Right forelimb (tissue), 1 donor: ENCODE results near the gene LSMEM2.
"Not testable (repeated sequence)": the region's sequence is repeated elsewhere in the genome, so short reads cannot be mapped to it uniquely, and the experiment has no call there.

Experiments used
- DNase-seq: peaks from one replicate; pipeline ENCODE4 v3.0.0-alpha.2; 2018

Gene LSMEM2

DNA sequence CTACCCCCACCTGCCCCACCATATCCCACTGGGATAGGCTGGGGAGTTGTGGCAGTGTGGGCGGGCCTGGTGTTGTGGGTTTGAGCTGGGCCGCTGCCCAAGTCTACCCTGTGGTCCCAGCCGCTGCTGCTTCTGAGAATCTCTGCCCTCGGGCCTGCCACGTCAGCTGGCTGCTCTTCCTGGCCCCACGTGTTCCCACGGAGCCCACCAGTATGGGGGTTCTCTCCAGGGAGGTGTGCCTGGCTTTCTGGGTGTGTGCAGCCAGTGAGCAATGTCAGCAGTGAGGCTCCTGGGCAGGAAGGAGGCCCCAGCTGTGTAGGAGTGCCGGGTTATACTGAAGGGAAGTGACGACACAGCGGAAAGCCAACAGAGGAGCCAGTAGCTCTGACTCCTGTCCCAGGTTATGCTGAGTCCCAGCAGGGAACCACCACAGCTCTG is 32.4 kb upstream of the LSMEM2 start:
- no peak for DNase-seq

DNA sequence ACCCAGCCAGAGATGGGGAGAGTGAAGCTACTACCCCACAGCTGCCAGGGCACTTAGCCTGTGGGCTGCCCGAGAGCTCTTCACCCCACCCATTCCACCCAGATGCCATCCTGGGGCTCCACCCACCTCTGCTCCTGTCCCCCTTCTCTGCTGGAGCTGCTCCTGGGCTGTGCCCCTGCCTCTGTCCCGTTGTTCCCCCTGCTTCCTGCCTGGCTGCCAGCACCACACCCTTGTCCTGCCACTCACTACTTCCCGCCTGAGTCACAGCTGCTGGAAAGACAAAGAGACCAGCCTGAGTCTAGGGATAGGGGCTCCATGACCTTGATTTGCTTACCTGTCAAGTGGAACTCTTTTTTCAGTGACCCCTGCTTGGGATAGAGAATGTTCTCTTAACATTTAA is 30.5 kb upstream of the LSMEM2 start:
- DNase-seq: no peak

DNA sequence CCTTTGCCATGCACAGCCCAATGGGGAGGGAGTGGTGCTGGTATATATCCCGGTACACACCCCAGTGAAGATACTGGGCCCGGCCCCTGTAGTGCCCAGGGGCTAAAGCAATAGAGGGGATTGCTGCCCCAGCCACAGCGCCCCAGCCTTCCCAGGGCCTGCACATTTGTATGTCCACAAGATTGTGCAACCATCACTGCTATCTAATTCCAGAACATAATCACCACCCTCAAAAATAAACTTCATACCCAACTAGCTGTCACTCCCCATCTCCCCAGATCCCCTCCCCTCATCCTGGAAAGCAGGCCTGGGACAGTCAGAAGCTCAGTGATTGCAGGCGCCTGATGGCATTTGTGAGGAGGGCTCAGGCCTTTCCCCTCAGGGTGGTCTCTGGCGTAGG is 29.4 kb upstream of the LSMEM2 start:
- no peak for DNase-seq

DNA sequence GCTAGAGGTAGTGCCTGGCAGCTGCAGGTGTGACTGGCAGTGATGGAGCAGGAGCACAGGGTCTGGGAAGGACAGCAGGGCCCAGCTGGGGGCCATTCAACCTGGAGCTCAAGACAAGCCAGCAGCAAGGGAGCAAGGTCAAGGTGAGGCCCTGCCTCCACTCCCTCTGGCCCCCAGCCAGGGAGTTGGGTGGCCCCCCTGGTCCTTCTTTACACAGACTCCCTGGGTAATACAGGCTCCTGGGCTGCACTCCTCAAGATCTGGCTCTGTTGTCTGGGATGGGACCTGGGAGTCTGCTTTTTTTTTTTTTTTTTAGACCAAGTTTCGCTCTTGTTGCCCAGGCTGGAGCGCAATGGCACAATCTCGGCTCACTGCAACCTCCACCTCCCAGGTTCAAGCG is 28.4 kb upstream of the LSMEM2 start:
- DNase-seq: no peak

DNA sequence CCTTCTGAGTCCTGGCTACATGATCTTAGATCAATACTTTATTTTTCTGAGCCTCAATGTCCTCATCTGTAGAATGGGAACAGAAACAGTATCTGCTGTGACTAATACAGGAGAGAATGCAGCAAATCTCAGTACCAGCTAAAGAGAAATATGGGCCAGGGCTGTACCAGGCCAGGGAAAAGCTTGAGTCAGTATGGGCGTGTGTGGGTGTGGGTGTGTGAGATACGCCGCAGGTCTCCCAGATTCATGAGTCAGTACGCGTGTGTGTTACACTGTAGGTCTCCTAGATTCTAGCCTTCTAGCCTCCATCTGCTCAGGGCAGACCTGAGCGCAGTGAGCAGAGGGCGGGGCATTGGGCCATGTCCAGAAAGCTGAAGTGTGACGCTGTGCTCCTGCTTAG is 27.7 kb upstream of the LSMEM2 start:
- no peak for DNase-seq

DNA sequence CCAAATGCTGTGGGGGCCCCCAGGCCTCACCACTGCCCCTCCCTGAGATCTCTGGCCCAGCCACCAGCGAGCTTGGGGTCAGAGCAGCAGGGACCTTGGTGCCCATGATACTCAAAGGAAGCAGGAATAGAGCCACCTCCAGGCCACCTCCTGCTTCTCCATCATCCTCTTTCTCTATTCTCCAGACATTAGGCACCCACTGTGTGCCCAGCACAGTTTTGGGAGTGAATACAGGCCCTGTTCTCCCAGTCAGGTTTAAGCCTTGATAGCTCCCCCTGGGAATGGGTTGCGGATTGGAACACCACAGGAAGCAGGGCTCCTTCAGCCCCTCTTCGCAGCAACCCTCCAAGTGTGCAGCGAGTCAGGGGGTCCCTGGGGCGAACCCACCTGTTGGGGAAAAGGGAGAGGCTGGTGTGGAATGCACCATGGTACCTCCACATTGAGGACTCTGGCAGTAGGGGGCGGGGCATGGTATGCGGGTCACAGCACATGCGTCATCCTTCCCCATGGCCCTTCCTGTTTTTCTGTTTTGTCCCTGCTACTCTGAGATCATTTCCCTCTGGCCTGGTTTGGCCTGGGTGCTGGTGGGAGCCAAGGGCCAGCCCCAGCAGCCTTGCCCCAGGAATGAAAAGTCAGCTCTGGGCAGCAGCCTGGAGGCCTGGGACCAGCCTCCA is 24.2 kb upstream of the LSMEM2 start:
- DNase-seq: no peak

DNA sequence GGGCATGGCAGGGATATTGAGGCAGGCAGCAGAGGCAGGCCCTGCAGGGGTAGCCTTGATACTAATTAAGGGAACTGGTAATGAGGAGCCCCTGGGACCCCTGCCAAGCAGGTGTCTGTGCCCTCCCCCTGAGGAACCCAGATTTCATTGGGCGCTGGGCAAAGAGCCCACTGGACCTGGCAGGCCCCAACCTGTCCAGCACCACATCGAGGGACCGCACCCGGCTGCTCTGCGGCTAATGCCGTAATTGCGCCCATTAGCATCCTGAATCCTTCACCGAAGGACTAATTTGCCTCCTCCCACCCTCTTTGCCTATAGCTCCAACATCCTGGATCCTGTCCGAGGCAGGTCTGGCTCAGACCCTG is 23.7 kb upstream of the LSMEM2 start:
- no peak for DNase-seq

DNA sequence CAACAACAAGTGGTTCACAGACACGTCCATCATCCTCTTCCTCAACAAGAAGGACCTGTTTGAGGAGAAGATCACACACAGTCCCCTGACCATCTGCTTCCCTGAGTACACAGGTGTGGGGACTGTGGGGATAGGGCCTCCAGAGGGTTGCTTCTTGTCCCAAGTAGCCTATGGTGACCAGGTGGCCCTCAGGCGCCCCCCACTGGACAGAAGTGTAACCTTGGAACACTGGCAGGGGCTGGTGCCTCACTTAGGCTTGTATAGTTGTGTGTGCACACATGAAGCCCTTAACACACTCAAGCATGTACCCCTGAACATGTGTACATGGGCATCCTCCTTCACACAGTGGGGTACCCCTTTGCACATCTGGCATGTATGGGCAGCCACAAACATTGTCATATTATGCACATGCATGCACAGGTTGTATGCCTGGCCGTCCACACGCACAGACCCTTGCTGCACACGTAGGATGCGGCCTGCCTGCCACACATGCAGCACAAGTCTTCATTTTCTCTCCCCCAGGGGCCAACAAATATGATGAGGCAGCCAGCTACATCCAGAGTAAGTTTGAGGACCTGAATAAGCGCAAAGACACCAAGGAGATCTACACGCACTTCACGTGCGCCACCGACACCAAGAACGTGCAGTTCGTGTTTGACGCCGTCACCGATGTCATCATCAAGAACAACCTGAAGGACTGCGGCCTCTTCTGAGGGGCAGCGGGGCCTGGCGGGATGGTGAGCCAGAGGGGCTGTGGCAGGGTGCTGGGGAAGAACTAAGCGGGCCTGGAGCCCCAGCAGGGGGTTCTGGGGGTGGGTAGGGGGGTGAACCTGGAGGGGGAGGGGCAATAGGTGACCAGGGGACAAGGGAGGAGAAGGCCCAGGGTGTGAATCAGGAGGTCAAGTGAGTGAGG is 21.7 kb upstream of the LSMEM2 start:
- DNase-seq: no peak

DNA sequence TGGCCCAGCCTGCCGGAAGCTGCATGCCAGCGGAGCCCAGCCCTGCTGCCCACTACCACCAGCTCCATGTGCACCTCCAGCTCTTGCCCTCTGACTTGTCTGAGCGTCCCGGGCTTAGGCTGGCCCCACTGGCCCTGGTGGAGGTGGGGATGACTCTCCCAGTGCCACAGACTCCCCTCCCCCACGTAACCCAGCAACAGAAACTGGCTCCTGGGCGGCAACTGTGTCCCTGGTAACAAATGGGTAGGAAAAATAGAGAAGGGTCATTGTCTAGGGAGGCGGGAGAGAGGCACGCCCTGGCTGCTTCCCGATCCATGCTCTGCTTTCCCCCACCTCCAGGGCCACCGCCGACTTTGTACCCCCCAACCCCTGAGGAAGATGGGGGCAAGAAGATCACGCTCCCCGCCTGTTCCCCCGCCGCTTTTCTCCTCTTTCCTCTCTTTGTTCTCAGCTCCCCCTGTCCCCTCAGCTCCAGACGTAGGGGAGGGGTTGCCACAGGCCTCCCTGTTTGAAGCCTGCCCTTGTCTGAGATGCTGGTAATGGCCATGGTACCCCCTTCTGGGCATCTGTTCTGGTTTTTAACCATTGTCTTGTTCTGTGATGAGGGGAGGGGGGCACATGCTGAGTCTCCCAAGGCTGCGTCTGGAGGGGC is 20.7 kb upstream of the LSMEM2 start:
- no peak for DNase-seq

DNA sequence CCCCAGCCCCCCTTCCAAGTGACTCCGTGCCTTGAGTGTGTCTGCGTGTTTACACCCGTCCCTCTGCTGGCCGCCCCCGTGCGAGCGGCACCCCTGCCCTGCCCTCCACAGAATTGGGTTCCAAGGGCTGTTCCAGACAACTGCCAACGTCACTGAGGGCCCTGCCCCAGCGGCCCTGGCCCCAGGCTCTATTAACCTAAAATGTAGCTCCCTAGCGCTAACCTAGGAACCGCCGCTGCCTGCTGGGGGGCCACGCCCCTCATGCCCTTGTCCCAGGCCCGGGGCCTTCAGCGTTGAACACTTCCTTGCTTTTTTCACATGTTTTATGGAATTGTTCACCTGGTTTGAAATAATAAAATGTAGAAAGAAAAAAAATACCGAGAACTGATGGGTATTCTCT is 19.9 kb upstream of the LSMEM2 start:
- DNase-seq: no peak

DNA sequence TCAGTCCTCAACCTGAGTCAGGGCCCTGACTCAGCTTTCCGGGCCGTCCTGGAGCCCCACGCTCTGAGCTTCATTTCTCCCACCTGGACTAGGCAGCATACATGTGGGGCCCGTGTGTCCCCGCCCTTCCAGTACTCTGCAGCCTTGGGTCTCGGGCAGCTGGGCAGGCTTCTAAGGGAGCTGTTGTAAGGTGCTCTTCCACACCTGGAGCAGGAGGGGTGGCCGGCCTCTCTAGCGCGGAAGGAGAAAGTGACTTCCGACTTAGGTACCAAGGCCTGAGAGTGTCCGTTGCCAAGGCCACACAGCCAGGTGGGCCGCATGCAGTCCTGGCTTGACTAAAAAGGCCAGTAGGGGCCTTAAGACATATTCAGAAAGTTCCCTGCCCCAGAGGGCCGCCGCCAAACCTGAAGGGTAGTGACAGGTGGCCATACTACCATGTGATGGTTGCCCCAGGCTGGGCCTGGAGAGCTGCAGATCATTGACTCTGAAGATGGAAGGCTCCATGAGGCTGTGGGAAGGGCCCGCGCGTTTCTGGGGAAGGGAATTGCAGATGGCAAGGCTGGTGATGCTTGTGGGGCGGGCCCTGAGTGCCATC is 19.4 kb upstream of the LSMEM2 start:
- no peak for DNase-seq

DNA sequence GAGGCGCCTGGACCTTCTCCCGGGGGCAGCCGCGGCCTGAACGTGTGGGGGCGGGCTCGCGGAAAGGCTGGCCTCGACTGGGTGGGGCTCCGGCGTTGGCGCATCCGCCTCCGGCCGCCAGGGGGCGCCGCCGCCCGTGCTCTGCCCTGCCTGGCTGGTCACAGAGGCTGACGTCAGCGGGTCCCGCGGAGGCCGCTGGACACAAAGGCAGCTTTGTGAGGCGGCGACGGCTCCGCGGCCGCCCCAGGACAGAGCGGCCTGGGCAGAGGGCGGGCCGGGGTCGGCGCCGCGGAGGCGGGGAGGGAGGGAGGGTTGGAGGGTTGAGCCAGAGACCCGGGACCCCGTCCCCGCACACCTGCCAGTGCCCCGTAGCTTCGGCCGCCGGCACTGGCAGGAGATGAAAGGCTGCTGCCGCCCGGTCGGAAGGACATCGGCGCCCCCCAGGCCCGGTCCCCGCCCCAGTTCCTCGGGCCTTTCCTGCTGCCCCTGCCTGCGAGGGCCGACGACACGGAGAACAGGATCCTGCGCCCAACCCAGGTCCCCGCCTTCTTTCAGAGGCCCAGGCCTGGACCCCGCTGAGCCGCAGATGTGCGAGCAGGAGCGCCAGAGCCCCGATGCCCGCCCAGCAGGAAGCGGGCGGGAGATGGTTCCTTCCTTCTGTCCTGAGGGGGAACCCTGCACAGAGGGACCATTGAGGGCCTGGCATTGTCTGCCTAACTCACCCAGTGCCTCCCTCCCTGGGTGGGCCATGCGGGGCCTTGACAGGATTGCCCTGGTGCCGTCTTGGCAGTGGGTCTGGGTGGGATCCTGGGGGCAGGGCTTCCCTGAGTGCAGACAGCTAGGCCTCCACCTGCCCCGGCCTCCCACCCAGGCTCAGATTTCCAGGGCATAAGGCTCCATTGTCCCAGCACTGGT is 18.6 kb upstream of the LSMEM2 start:
- DNase-seq: peak; percentile 97

DNA sequence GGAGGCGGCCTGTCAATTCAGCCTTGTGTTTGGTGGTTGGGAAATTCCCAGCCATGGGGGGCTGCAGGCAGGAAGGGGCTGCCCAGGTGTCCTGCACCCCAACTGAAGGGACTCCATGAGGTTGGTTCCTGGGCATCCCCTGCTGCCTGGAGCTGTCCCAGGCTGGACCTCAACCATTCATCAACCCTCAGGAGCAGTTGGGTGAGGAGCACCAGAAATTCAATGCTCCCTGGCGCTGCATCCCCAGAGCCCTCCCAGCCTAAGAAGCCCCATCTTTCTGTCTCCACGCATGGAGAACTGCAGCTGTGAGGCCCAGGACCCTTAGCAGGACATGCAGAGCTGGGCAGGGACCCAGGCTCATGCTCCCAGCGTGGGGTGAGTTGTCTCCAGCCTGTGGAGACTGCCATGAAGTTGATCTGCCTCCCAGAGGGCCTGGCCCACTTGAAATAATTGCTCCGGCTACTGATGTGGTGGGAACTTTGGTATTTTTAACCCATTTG is 17.9 kb upstream of the LSMEM2 start:
- no peak for DNase-seq

DNA sequence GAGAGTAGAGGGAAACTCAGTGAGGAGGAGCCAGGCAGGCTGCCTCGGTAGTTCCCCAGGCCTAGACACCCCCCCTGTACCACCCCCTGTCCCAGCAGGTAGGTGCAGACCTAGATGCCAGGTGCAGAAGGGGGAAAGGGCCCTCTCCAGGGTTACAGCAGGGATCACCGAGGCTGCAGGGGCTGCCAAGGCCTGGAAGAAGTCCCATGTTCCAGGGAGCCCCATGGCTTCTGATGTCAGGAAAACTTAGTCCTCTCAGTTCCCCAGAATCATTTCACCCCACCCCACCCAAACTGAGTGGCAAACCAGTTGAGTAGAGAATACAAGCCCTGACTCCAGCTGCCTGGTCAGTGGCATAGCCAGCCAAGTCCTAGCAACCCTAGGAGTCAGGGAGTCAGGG is 17.4 kb upstream of the LSMEM2 start:
- no peak for DNase-seq

DNA sequence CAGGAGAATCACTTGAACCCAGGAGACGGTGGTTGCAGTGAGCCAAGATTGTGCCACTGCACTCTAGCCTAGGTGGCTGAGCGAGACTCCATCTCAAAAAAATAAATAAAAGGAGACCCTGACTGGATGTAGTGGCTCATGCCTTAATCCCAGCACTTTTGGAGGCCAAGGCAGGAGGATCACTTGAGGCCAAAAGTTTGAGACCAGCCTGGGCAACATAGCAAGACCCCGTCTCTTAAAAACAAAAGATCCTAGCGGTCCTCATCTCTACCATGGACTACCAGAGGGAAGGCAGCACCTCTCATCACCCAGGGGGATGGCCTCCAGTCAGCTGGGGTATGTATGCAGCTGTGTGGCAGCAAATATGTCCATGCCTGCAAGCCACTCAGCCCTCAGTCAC is 16.7 kb upstream of the LSMEM2 start:
- DNase-seq: not testable (repeated sequence)

DNA sequence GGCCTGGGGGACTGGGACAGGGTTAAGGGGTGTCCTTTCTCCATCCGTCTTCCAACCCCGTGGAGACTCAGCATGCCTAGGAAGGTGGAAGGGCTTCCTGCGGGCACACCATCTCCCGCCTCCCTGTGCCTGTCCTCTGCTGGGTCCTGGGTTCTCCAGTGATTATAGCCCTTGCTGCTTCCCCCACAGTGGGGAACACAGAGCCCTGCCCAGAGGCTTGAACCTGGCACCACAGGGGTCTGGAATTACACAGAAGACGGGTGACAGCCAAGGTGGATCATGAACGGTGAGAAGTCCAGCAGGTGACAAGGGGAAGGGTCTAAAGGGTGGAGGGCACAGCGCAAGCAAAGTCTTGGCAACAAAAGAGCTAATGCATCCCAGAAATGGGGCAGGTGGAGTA is 16.1 kb upstream of the LSMEM2 start:
- no peak for DNase-seq

DNA sequence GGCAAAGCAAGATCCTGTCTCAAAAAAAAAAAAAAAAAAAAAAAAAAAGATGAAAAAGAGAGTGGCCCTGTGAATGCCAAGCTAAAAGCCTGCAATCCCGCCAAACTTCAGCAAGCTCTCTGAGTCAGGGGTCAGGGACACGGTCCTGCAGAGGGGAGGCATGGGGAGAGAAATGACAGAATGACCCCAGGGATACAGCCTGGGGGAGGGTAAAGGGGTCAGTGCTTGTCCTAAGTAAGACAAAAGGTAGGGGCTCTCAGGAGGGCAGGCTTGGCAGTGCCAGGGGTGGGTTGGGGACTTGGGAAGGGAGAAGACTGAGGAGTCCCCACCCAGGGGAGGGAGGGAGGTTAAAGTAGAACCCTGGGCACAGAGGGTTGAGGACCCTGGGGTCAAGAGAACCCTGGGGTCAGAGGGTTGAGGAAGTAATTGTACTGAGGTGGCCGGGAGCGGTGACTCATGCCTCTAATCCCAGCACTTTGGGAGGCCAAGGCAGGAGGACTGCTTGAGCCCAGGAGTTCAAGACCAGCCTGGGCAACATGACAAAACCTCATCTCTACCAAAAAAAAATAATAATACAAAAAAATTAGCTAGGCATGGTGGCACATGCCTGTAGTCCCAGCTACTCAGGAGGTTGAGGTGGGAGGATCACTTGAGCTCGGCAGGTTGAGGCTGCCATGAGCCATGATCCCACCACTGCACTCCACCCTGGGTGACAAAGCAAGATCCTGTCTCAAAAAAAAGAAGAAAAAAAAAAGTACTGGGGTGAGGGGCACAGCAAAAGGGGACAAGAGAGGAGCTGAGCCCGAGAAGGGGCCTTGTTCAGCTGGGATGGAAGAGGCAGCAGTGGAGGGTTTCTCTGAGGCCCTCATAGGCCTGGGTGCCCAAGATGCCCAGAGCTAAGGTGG is 15.2 kb upstream of the LSMEM2 start:
- no peak for DNase-seq

DNA sequence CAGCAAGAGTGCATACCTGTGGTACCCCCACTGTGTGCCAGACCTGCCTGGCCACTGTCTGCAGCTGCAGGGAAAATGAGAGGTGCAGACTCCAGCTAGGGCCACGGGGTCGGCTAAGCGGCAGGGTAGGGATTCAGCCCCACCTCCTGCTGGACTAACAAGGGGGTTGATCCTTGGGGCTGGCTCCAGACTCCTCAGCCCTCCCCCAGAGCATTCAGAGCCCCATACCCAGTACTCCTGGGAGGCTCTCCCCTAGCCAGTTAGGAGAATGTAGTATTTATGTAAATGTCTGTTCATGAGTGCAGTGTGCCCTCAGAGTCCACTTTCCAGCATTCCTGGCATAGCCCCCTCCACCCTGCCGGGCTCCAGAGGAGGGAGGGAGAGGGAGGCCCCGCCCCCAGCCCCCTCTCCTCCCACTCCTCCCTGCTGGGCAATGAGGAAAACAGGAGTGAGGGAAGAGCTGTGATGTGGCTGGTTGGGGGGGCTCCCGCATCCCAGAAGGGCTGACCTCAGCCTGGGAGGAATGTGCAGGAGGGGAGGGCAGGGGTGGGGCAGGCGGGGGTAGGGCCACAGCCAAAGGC is 14.4 kb upstream of the LSMEM2 start:
- peak; percentile 93 for DNase-seq

DNA sequence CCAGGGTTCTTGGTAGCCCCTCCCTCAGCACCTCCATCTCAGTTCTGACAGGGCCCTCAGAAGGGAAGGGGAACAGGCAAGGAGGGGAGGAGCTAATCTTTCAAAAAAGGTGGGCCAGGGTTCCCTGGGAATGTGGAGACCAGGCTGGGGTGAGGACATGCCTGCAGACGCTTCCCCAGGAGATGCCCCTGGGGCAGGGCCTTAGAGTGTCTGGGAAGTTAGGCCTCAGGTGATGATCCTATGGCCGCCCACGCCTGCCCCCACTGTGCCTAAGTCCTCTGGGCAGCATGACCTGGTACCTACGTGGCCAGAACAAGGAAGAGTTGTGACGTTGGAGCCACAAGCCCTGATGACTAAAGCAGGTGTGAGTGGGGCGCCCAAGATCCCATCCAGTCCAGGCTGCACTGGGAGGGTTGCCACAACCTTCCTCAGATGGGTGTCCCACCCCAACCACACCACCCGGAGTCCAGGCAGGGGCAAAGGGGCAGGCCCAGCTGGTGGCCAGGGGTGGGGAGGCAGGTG is 13.9 kb upstream of the LSMEM2 start:
- DNase-seq: no peak

DNA sequence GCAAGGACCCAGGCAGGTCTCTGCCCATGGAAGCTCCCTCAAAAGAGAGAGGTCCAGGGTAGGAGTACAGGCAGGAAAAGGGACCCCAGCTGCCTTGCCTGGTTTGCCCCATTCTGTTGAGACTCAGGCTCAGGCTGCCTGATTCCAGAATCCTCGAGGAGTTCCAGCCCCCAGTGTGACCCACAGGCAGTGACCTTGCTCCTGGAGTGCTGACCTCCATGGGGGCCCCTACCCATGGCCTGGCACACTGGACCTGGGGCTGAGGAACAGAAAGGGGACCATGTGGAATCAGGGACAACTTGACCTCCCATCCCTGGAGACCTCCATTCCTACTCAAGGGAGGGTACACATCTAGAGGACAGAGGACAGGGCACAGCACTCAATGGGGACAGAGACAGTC is 13.3 kb upstream of the LSMEM2 start:
- DNase-seq: no peak
